Kidney tubule cell (primary cell): ENCODE data around the gene HES2.
"Not testable (repeated sequence)": the region's sequence is repeated elsewhere in the genome, so short reads cannot be mapped to it uniquely, and the experiment has no call there.

Source experiments
- DNase-seq: peaks from one replicate; pipeline ENCODE4 v3.0.0-alpha.2; 2018; ENCODE audit warnings: low spot score

Gene HES2

GRCh38 chr1:6418668-6419396 is 887 bp downstream of the HES2 start:
- DNase-seq: no peak

GRCh38 chr1:6417961-6418667 is 1.6 kb downstream of the HES2 start:
- DNase-seq: no peak

- no peak for DNase-seq
These were observed 2.8 kb downstream of the HES2 start for GRCh38 chr1:6416906-6417305.

GRCh38 chr1:6416295-6416656 is 3.4 kb downstream of the HES2 start:
- DNase-seq: no peak

- no peak for DNase-seq
These were observed 4.7 kb downstream of the HES2 start for GRCh38 chr1:6414881-6415626.

GRCh38 chr1:6414443-6414844 is 5.3 kb downstream of the HES2 start:
- peak; percentile 66 for DNase-seq

GRCh38 chr1:6412896-6413295 is 6.8 kb downstream of the HES2 start:
- DNase-seq: no peak

GRCh38 chr1:6410248-6410893 is 9.3 kb downstream of the HES2 start:
- no peak for DNase-seq

GRCh38 chr1:6409733-6410132 is 10.0 kb downstream of the HES2 start:
- DNase-seq: no peak

GRCh38 chr1:6409053-6409452 is 10.7 kb downstream of the HES2 start:
- DNase-seq: no peak

- no peak for DNase-seq
These were observed 11.7 kb downstream of the HES2 start for GRCh38 chr1:6408023-6408422.

- DNase-seq: no peak
These were observed 18.0 kb downstream of the HES2 start for GRCh38 chr1:6401673-6402072.

- no peak for DNase-seq
These were observed 20.4 kb downstream of the HES2 start for GRCh38 chr1:6399294-6399693.

- DNase-seq: no peak
These were observed 21.8 kb downstream of the HES2 start for GRCh38 chr1:6397844-6398441.

GRCh38 chr1:6396998-6397397 is 22.7 kb downstream of the HES2 start:
- no peak for DNase-seq

- not testable (repeated sequence) for DNase-seq
These were observed 23.9 kb downstream of the HES2 start for GRCh38 chr1:6395781-6396244.

GRCh38 chr1:6395130-6395529 is 24.6 kb downstream of the HES2 start:
- not testable (repeated sequence) for DNase-seq

GRCh38 chr1:6393400-6394187 is 26.1 kb downstream of the HES2 start, which contains the start of gene ACOT7:
ACOT7 (minus strand) TSS chr1:6393767; CDS start chr1:6393399, 368 bp downstream.
- peak; percentile 89 for DNase-seq

GRCh38 chr1:6392809-6393399 is 26.8 kb downstream of the HES2 start:
- DNase-seq: peak; percentile 11

- peak; percentile 32 for DNase-seq
These were observed 27.5 kb downstream of the HES2 start for GRCh38 chr1:6391951-6392808.
